ENCODE data around the gene P2RY2.

The P2RY2 gene

DNA sequence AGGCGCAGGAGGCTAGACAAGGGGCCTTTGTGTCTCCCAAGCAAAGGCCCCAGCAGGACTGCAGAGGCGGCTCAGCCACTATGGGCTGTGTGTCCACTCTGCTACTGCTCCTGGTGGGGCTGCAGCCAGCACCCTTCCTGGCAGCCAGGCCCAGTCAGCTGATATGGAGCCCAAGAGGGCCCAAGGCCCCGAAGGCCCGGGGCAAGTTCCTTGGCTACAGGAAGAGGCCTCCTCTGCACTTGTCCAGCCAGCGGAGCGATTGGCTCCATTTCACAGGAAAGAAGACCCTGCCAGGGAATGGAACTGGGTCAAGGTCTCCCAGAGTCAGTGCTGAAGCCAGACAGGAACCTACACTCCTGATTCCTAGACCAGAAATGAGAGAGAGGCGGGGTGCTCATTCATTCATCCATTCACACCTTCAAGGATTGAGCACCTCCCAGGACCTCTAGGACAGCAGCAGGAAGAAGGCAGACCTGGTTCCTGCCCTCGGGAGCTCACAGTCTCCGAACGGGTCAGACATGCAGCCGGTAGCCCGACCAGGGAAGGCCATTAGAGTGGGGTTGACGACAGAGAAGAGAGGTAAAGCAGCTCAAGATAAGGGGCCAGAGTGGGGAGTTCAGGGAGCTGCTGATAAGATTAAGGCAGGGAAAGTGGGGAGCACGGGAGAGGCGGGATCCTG is 811 bp upstream of the P2RY2 start:
- TF ChIP-seq SIN3A (IDR thresholded peaks at IDR 0.05; ENCODE audit: borderline replicate concordance, insufficient read depth, low read length), result no peak
- TF ChIP-seq POLR2AphosphoS5 (IDR thresholded peaks at IDR 0.05; ENCODE audit: low read depth, low read length), result no peak
- TF ChIP-seq, protein P1, sequence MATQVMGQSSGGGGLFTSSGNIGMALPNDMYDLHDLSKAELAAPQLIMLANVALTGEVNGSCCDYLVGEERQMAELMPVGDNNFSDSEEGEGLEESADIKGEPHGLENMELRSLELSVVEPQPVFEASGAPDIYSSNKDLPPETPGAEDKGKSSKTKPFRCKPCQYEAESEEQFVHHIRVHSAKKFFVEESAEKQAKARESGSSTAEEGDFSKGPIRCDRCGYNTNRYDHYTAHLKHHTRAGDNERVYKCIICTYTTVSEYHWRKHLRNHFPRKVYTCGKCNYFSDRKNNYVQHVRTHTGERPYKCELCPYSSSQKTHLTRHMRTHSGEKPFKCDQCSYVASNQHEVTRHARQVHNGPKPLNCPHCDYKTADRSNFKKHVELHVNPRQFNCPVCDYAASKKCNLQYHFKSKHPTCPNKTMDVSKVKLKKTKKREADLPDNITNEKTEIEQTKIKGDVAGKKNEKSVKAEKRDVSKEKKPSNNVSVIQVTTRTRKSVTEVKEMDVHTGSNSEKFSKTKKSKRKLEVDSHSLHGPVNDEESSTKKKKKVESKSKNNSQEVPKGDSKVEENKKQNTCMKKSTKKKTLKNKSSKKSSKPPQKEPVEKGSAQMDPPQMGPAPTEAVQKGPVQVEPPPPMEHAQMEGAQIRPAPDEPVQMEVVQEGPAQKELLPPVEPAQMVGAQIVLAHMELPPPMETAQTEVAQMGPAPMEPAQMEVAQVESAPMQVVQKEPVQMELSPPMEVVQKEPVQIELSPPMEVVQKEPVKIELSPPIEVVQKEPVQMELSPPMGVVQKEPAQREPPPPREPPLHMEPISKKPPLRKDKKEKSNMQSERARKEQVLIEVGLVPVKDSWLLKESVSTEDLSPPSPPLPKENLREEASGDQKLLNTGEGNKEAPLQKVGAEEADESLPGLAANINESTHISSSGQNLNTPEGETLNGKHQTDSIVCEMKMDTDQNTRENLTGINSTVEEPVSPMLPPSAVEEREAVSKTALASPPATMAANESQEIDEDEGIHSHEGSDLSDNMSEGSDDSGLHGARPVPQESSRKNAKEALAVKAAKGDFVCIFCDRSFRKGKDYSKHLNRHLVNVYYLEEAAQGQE (IDR thresholded peaks at IDR 0.05; ENCODE audit: insufficient read depth in 1 of 2, low read depth in 2 of 2, low read length in 2 of 2), result no peak
- TF ChIP-seq TAF1 (IDR thresholded peaks at IDR 0.05; ENCODE audit: borderline replicate concordance, insufficient read depth, low read length), result no peak
- TF ChIP-seq FOXP2 (optimal IDR thresholded peaks at IDR 0.05; ENCODE audit: borderline replicate concordance, extremely low read depth, extremely low read length, insufficient read depth), result no peak

DNA sequence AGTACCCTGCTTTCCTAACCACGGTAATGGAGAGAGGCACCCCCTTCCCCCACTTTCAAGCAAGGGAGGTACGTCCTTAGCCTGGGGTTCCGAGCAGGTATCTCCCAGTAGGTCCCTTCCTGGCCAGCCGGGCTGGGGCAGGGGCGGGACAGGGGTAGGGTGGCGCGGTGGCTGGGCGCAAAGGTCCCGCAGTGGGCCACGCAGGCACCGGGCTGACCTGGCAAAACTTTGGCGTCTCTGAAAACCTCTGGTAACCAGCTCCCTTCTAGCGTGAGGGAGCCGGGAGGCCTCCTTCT is 323 bp upstream of the P2RY2 start:
- TF ChIP-seq FOXP2 (optimal IDR thresholded peaks at IDR 0.05; ENCODE audit: borderline replicate concordance, extremely low read depth, extremely low read length, insufficient read depth) (no peak), SIN3A (IDR thresholded peaks at IDR 0.05; ENCODE audit: borderline replicate concordance, insufficient read depth, low read length) (no peak), TAF1 (IDR thresholded peaks at IDR 0.05; ENCODE audit: borderline replicate concordance, insufficient read depth, low read length) (no peak), POLR2AphosphoS5 (IDR thresholded peaks at IDR 0.05; ENCODE audit: low read depth, low read length) (no peak)
- TF ChIP-seq, protein P1 (IDR thresholded peaks at IDR 0.05; ENCODE audit: insufficient read depth in 1 of 2, low read depth in 2 of 2, low read length in 2 of 2), result no peak

DNA sequence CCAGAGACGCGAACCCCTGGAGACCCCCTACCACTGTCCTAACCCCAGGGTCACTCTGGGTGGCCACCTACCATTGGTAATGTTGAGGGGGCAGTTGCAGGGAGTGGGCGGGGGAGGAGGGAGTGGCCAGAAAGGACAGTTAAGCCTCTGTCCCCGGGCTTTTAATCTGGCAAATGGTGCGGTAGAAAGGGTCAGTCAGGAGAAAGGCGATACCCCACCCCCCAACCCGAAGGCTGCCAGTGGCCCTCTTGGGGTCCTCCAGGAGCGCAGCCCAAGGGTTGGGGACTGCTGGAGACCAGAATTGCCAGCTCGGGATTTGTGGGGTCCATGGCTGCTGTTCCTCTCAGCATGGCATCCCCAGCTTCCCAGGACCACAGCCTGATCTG is 742 bp downstream of the P2RY2 start:
- TF ChIP-seq TAF1 (IDR thresholded peaks at IDR 0.05; ENCODE audit: borderline replicate concordance, insufficient read depth, low read length) (no peak), POLR2AphosphoS5 (IDR thresholded peaks at IDR 0.05; ENCODE audit: low read depth, low read length) (no peak), SIN3A (IDR thresholded peaks at IDR 0.05; ENCODE audit: borderline replicate concordance, insufficient read depth, low read length) (no peak), FOXP2 (optimal IDR thresholded peaks at IDR 0.05; ENCODE audit: borderline replicate concordance, extremely low read depth, extremely low read length, insufficient read depth) (no peak)
- TF ChIP-seq, protein P1 (IDR thresholded peaks at IDR 0.05; ENCODE audit: insufficient read depth in 1 of 2, low read depth in 2 of 2, low read length in 2 of 2), result no peak

DNA sequence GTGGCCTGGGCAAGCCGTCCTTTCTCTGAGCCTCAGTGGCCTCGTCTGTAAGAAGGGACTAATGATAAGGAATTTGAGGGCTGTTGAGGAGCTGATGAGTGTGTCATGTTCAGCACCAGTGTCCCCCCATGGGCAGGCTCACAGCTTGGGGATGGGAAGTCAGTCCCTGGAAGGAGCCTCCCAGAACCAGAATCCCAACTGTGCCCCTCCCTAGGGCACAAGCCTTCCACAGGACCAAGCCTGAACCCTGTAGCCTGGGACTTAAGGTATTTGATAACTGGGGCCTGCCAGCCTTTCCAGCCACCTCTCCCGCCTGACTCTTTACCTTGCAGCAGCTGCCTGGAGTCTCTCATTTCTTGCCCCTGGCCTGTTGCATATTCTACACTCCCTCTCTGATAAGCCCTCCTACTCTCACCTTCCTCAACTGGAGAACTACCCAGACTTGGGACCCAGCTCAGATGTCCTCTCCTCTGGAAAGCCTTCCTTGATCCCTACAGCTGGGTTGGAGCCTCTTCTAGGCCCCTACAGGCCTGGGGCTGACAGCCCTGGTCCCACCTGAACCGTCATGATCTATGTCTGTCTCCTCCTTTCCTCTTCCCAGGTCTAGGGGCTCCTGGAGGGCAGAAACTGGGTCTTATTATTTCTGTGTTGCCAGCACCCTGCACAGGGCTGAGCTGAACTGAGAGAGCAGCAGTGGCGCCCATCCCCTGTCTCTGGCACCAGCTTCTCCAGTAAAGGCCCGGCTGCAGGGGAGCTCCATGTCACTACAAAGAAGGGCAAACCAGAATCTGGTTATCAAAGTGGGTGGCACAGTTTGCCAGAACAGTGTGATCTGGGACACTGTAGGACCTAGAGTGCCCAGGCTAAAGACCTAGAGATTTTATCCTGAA is 1.6 kb downstream of the P2RY2 start:
- TF ChIP-seq, protein P1 (IDR thresholded peaks at IDR 0.05; ENCODE audit: insufficient read depth in 1 of 2, low read depth in 2 of 2, low read length in 2 of 2), result no peak
- TF ChIP-seq POLR2AphosphoS5 (IDR thresholded peaks at IDR 0.05; ENCODE audit: low read depth, low read length), result no peak
- no peak for TF ChIP-seq TAF1 (IDR thresholded peaks at IDR 0.05; ENCODE audit: borderline replicate concordance, insufficient read depth, low read length)
- no peak for TF ChIP-seq FOXP2 (optimal IDR thresholded peaks at IDR 0.05; ENCODE audit: borderline replicate concordance, extremely low read depth, extremely low read length, insufficient read depth)
- no peak for TF ChIP-seq SIN3A (IDR thresholded peaks at IDR 0.05; ENCODE audit: borderline replicate concordance, insufficient read depth, low read length)
